Retinal pigment epithelial cell (primary cell): Measurements from ENCODE around the gene ZC3H12A.

Experiments used
- DNase-seq: peaks from one replicate; pipeline ENCODE4 v3.0.0-alpha.2; 2010; ENCODE audit warnings: low read depth
- H3K4me3 ChIP-seq: 2 replicates; pipeline ENCODE4 v1.5.1; 2011; ENCODE audit warnings: mild to moderate bottlenecking, low read length, control low read depth, moderate library complexity
- CTCF ChIP-seq: conservative IDR thresholded peaks from 2 replicates; pipeline ENCODE4 v1.5.1; 2011; ENCODE audit warnings: low read depth, low read length, control low read depth, inconsistent platforms

The ZC3H12A gene

GRCh38 chr1:37486680-37487618, 12.6 kb downstream of the ZC3H12A start:
- TF ChIP-seq CTCF, result peak; percentile 99
- H3K4me3 ChIP-seq, result no peak overlapping the region
- no peak for DNase-seq

- no peak for TF ChIP-seq CTCF
- no peak for DNase-seq
- no peak overlapping the region for H3K4me3 ChIP-seq
These were observed 13.2 kb downstream of the ZC3H12A start for GRCh38 chr1:37487619-37487984.

GRCh38 chr1:37493336-37494098, 19.1 kb downstream of the ZC3H12A start:
- H3K4me3 ChIP-seq, result no peak overlapping the region
- DNase-seq, result no peak
- TF ChIP-seq CTCF, result no peak

- TF ChIP-seq CTCF, result no peak
- H3K4me3 ChIP-seq, result no peak overlapping the region
- DNase-seq, result no peak
These were observed 21.5 kb downstream of the ZC3H12A start for GRCh38 chr1:37495875-37496274.

- no peak for TF ChIP-seq CTCF
- no peak for DNase-seq
- H3K4me3 ChIP-seq, result no peak overlapping the region
These were observed 23.5 kb downstream of the ZC3H12A start for GRCh38 chr1:37497832-37498231.

GRCh38 chr1:37498872-37499617, 24.7 kb downstream of the ZC3H12A start:
- no peak for DNase-seq
- TF ChIP-seq CTCF, result no peak
- H3K4me3 ChIP-seq, result no peak overlapping the region
